ENCODE measurements around the gene LBX1. TPM values are rescaled to one million over a fixed set of nuclear protein-coding genes. Genes with fewer than 3 reads are reported as not detected.

Gene LBX1
- total and polyA plus RNA-seq, 2 experiments from 2014 or later: not detected

DNA sequence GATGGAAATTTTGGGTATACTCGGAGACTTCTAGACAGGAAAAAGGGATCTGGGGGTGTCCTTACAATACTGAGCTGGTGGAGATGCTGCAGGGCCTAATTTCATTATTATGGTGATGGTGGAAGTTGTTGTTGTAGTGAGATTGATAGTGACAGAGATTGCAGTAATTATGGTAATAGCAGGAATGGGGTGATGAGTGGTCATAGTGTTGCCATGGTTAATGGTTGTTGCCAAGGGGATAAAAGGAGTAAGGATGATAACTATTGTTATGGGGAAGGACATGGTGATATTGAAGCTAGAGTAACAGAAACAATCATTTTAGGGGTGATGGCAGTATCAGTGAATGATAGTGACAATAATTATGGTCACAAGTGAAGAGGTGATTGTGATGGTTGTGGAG lies 27.1 kb upstream of the LBX1 start:
- H3K36me3 ChIP-seq: no peaks in the 10 kb centered on the region
- no peaks in the 10 kb centered on the region for H3K9me3 ChIP-seq (ENCODE audit: low read depth)
- TF ChIP-seq, protein P1, sequence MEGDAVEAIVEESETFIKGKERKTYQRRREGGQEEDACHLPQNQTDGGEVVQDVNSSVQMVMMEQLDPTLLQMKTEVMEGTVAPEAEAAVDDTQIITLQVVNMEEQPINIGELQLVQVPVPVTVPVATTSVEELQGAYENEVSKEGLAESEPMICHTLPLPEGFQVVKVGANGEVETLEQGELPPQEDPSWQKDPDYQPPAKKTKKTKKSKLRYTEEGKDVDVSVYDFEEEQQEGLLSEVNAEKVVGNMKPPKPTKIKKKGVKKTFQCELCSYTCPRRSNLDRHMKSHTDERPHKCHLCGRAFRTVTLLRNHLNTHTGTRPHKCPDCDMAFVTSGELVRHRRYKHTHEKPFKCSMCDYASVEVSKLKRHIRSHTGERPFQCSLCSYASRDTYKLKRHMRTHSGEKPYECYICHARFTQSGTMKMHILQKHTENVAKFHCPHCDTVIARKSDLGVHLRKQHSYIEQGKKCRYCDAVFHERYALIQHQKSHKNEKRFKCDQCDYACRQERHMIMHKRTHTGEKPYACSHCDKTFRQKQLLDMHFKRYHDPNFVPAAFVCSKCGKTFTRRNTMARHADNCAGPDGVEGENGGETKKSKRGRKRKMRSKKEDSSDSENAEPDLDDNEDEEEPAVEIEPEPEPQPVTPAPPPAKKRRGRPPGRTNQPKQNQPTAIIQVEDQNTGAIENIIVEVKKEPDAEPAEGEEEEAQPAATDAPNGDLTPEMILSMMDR (IDR thresholded peaks at IDR 0.05; ENCODE audit: low read depth, low read length): no peak
- H3K27ac ChIP-seq: no peak overlapping the region
- H3K27me3 ChIP-seq: no peaks in the 10 kb centered on the region
- no peak overlapping the region for H3K4me3 ChIP-seq
- no peak for DNase-seq (ENCODE audit: low read depth in 1 of 2, low spot score in 1 of 2)
- H3K4me1 ChIP-seq (ENCODE audit: low read depth): no peaks in the 10 kb centered on the region

DNA sequence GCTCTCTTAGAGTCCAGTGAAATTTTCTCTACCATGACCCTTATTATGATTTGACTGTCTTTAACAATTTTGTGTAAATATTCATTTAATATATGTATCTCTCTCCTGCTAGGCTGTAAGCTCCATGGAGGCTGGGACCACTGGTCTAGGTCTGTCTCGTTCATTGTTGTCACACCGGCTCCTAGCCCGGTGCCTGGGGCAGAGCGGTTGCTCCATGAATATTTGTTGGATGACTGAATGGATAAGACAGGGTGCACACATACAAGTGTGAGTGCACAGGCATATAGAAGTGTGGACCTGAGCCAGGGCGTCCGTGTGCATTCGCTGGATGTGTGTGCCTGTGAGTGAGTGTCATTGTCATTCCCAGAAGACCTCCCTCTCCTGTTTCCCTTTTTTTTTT lies 20.9 kb upstream of the LBX1 start:
- Histone ChIP-seq H3K4me1 (ENCODE audit: low read depth) (no peaks in the 10 kb centered on the region), H3K9me3 (ENCODE audit: low read depth) (no peaks in the 10 kb centered on the region), H3K27me3 (peaks cover 49% of the 10 kb centered on the region), H3K36me3 (no peaks in the 10 kb centered on the region), H3K4me3 (no peak overlapping the region), H3K27ac (no peak overlapping the region)
- no peak for DNase-seq (ENCODE audit: low read depth in 1 of 2, low spot score in 1 of 2)
- TF ChIP-seq, protein P1 (IDR thresholded peaks at IDR 0.05; ENCODE audit: low read depth, low read length): no peak

DNA sequence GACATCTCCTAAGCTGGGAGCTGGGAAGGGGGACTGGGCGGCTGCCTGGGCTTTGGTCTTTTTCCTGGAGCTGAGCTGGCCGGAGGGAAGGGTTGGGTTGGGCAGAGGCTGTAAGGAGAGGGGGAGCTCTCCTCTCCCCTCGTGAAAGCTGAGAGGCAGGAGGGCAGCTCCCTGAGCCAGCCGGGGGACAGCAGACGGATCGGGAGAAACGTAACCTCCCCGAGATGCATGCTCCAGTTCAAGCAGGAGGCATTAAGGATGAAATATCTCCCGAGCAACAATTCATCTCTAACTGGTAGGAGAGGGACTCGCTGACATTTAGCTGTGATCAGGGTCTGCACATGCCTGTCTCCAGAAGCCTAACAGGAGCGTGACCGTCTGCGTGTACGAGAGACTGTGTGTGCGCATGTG lies 19.9 kb upstream of the LBX1 start:
- Histone ChIP-seq H3K36me3 (no peaks in the 10 kb centered on the region), H3K4me1 (ENCODE audit: low read depth) (no peaks in the 10 kb centered on the region), H3K4me3 (no peak overlapping the region), H3K27ac (no peak overlapping the region), H3K9me3 (ENCODE audit: low read depth) (no peaks in the 10 kb centered on the region), H3K27me3 (peaks cover 59% of the 10 kb centered on the region)
- TF ChIP-seq, protein P1 (IDR thresholded peaks at IDR 0.05; ENCODE audit: low read depth, low read length): no peak
- DNase-seq (ENCODE audit: low read depth in 1 of 2, low spot score in 1 of 2): no peak

DNA sequence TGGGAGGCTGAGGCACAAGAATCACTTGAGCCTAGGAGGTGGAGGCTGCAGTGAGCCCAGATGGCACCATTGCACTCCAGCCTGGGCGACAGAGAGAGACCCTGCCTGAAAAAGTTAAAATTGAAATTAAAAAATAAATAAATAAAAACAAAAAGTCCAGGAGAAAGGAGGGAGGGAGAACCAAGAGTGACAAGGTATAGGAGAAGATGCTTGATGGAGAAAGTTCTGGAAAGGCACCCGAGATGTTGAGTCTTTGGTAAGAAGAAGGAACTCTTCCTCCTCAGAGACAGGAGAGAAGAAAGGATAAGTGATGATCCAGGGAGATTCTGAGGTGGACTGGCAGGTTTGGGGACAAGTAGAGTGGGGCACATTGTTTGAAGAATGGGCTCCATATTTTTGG lies 17.4 kb upstream of the LBX1 start:
- TF ChIP-seq, protein P1 (IDR thresholded peaks at IDR 0.05; ENCODE audit: low read depth, low read length): no peak
- H3K27me3 ChIP-seq: peaks cover 84% of the 10 kb centered on the region
- DNase-seq (ENCODE audit: low read depth in 1 of 2, low spot score in 1 of 2): no peak
- no peak overlapping the region for H3K4me3 ChIP-seq
- no peaks in the 10 kb centered on the region for H3K9me3 ChIP-seq (ENCODE audit: low read depth)
- H3K36me3 ChIP-seq: no peaks in the 10 kb centered on the region
- H3K4me1 ChIP-seq (ENCODE audit: low read depth): no peaks in the 10 kb centered on the region
- H3K27ac ChIP-seq: no peak overlapping the region

DNA sequence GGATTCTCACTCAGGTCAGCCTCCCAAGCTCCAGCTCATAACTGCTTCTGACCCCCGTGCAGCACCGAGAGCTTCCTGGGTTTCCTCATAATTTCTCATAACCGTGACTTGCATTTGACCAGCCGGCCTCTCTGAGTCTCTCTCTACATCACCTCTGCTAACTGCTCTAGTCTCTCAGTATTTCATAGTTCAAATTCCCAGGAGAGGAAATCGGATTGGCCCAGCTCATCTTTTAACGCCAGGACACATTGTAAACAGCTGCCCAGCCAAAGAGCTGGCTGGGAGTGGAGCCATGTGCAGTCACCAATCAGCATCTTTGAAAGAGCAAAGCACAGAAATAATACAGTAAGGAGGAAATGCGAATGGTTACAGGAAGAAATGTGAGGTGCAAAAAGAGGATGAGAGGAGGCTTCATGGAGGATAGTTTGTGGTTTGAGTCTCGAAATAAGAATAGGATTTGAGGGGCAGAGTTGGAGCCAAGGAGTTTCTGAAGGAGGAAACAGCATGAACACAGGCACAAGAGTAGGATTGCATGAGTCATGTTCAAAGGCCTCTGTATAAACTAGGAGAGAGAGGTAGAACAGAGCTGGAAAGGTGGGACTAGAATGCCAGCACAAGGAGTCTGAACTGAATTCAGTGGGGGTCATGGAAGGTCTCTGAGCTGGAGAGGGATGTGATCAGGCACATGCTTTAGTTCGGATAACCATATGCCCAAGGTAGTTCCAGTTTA lies 15.2 kb upstream of the LBX1 start:
- Histone ChIP-seq H3K36me3 (no peaks in the 10 kb centered on the region), H3K4me1 (ENCODE audit: low read depth) (no peaks in the 10 kb centered on the region), H3K9me3 (ENCODE audit: low read depth) (no peaks in the 10 kb centered on the region), H3K27me3 (peaks cover 97% of the 10 kb centered on the region), H3K4me3 (no peak overlapping the region), H3K27ac (no peak overlapping the region)
- TF ChIP-seq, protein P1 (IDR thresholded peaks at IDR 0.05; ENCODE audit: low read depth, low read length): no peak
- DNase-seq (ENCODE audit: low read depth in 1 of 2, low spot score in 1 of 2): peak in 1 of 2 donors; percentile 55

Measured in cardiac muscle cell (in vitro differentiated cells and primary cell).